ENCODE measurements around the gene NEDD8.

Gene NEDD8

DNA sequence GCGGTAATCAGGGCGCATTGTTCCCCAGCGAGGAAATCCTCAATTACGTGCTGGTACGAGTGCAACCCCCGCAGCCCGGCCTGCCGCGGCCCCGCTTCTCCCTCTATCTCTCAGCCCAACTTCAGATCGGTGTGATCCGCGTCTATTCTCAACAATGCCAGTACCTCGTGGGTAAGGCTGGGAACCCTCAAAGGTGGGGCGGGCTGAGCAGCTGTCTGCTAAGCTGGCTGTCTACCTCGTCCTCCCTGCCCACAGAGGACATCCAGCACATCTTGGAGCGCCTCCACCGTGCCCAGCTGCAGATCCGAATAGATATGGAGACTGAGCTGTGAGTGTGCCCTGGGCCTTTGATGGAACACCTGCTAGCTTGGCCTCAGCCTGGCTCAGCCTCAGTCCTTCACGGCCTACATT, 59.3 kb downstream of the NEDD8 start:
- peak overlapping the region; percentile 9 for H3K14ac ChIP-seq (ENCODE audit: low read length)
- H4K91ac ChIP-seq (ENCODE audit: low read depth, low read length, poor library complexity) = no peak overlapping the region
- no peaks in the 10 kb centered on the region for H3K9me3 ChIP-seq (replicated peaks in 1 of 2; ENCODE audit: control insufficient read depth in 2 of 2, insufficient read depth in 1 of 2, low read depth in 1 of 2, low read length in 2 of 2)
- peak overlapping the region; percentile 99 for H2AK5ac ChIP-seq (ENCODE audit: low read depth, low read length)
- peaks cover 9% of the 10 kb centered on the region for H3K79me1 ChIP-seq (ENCODE audit: low read depth, low read length)
- no CpG with 5 or more reads among the region's 20 CpGs for WGBS, 2 donors (ENCODE audit: extremely low coverage in 2 of 2, insufficient read length in 2 of 2, insufficient replicate concordance in 1 of 2)
- H2BK5ac ChIP-seq (ENCODE audit: low read length) = no peak overlapping the region
- H3K36me3 ChIP-seq (replicated peaks in 1 of 2; ENCODE audit: control insufficient read depth in 2 of 2, insufficient read depth in 2 of 2, low read length in 2 of 2) = peaks cover 7 to 26% of the 10 kb centered on the region in 2 donors
- H3K18ac ChIP-seq (ENCODE audit: low read length) = no peak overlapping the region
- no peak overlapping the region for H3K4ac ChIP-seq (ENCODE audit: low read length)
- H3K4me2 ChIP-seq (ENCODE audit: insufficient read depth, low read length, poor library complexity, severe bottlenecking) = peak overlapping the region; percentile 92
- H2BK15ac ChIP-seq (ENCODE audit: low read length) = peak overlapping the region; percentile 65
- H4K8ac ChIP-seq (ENCODE audit: low read depth, low read length) = no peak overlapping the region
- peak overlapping the region in 1 of 2 donors; percentile 91 for H3K4me3 ChIP-seq (ENCODE audit: low read length in 2 of 2)
- no peak overlapping the region for H2BK120ac ChIP-seq (ENCODE audit: low read depth, low read length)
- H3K27ac ChIP-seq (replicated peaks; ENCODE audit: low read length) = no peak overlapping the region
- peak overlapping the region; percentile 61 for H3K23ac ChIP-seq (ENCODE audit: low read depth, low read length, poor library complexity)
- no peak overlapping the region for H2AFZ ChIP-seq (ENCODE audit: low read length)
- DNase-seq (ENCODE audit: low spot score) = no peak
- H3K4me1 ChIP-seq (ENCODE audit: control insufficient read depth in 2 of 2, insufficient read depth in 1 of 2, low read depth in 1 of 2, low read length in 2 of 2) = peaks cover 0 to 8% of the 10 kb centered on the region in 2 donors
- no peaks in the 10 kb centered on the region for H3K27me3 ChIP-seq (ENCODE audit: control insufficient read depth in 3 of 3, insufficient read depth in 3 of 3, low read depth in 1 of 3, low read length in 3 of 3)
- H3K9ac ChIP-seq (ENCODE audit: low read depth, low read length, poor library complexity) = peak overlapping the region; percentile 64
- no peak overlapping the region for H2BK12ac ChIP-seq (ENCODE audit: low read length)

DNA sequence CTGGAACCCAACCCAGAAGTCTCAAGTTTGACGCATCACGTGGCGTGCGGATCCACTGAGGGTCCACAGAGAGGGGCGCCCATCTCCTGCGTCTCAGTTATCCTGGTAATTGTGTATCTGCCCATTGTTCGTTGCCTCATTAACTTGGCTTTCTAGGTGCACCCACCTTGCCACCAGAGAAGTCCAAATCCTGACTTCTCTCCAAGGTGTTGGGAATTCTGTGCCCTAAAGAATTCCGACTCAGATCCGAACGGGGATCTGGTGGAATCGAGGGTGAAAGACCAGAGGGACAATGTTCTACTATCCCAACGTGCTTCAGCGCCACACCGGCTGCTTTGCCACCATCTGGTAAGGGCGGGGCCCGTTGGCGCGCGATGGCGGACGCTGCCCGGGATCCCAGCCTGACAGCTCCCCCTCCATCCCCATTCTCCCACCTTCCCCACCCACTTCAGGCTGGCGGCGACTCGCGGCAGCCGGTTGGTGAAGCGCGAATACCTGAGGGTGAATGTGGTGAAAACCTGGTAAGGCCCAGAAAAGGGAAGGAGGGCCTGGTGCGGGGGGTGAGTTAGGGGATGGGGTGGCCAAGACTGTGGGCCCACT, 59.8 kb downstream of the NEDD8 start:
- H2BK15ac ChIP-seq (ENCODE audit: low read length) = peak overlapping the region; percentile 65
- peak overlapping the region; percentile 61 for H3K23ac ChIP-seq (ENCODE audit: low read depth, low read length, poor library complexity)
- no peaks in the 10 kb centered on the region for H3K27me3 ChIP-seq (ENCODE audit: control insufficient read depth in 3 of 3, insufficient read depth in 3 of 3, low read depth in 1 of 3, low read length in 3 of 3)
- H3K27ac ChIP-seq (replicated peaks; ENCODE audit: low read length) = peak overlapping the region; percentile 63
- peak overlapping the region; percentile 99 for H2AK5ac ChIP-seq (ENCODE audit: low read depth, low read length)
- H2BK120ac ChIP-seq (ENCODE audit: low read depth, low read length) = no peak overlapping the region
- H2BK5ac ChIP-seq (ENCODE audit: low read length) = no peak overlapping the region
- H3K9ac ChIP-seq (ENCODE audit: low read depth, low read length, poor library complexity) = peak overlapping the region; percentile 82
- peaks cover 0 to 8% of the 10 kb centered on the region in 2 donors for H3K4me1 ChIP-seq (ENCODE audit: control insufficient read depth in 2 of 2, insufficient read depth in 1 of 2, low read depth in 1 of 2, low read length in 2 of 2)
- H4K8ac ChIP-seq (ENCODE audit: low read depth, low read length) = no peak overlapping the region
- H3K18ac ChIP-seq (ENCODE audit: low read length) = peak overlapping the region; percentile 96
- no peak overlapping the region for H2AFZ ChIP-seq (ENCODE audit: low read length)
- H3K36me3 ChIP-seq (replicated peaks in 1 of 2; ENCODE audit: control insufficient read depth in 2 of 2, insufficient read depth in 2 of 2, low read length in 2 of 2) = peaks cover 5 to 23% of the 10 kb centered on the region in 2 donors
- H4K91ac ChIP-seq (ENCODE audit: low read depth, low read length, poor library complexity) = no peak overlapping the region
- H3K14ac ChIP-seq (ENCODE audit: low read length) = peak overlapping the region; percentile 85
- H2BK12ac ChIP-seq (ENCODE audit: low read length) = peak overlapping the region; percentile 24
- WGBS, 2 donors (ENCODE audit: extremely low coverage in 2 of 2, insufficient read length in 2 of 2, insufficient replicate concordance in 1 of 2) = no CpG with 5 or more reads among the region's 30 CpGs
- peak overlapping the region; percentile 1 to 91 for H3K4me3 ChIP-seq (ENCODE audit: low read length in 2 of 2)
- H3K4ac ChIP-seq (ENCODE audit: low read length) = no peak overlapping the region
- H3K4me2 ChIP-seq (ENCODE audit: insufficient read depth, low read length, poor library complexity, severe bottlenecking) = peak overlapping the region; percentile 92
- H3K9me3 ChIP-seq (replicated peaks in 1 of 2; ENCODE audit: control insufficient read depth in 2 of 2, insufficient read depth in 1 of 2, low read depth in 1 of 2, low read length in 2 of 2) = no peaks in the 10 kb centered on the region
- DNase-seq (ENCODE audit: low spot score) = no peak
- peaks cover 9% of the 10 kb centered on the region for H3K79me1 ChIP-seq (ENCODE audit: low read depth, low read length)

DNA sequence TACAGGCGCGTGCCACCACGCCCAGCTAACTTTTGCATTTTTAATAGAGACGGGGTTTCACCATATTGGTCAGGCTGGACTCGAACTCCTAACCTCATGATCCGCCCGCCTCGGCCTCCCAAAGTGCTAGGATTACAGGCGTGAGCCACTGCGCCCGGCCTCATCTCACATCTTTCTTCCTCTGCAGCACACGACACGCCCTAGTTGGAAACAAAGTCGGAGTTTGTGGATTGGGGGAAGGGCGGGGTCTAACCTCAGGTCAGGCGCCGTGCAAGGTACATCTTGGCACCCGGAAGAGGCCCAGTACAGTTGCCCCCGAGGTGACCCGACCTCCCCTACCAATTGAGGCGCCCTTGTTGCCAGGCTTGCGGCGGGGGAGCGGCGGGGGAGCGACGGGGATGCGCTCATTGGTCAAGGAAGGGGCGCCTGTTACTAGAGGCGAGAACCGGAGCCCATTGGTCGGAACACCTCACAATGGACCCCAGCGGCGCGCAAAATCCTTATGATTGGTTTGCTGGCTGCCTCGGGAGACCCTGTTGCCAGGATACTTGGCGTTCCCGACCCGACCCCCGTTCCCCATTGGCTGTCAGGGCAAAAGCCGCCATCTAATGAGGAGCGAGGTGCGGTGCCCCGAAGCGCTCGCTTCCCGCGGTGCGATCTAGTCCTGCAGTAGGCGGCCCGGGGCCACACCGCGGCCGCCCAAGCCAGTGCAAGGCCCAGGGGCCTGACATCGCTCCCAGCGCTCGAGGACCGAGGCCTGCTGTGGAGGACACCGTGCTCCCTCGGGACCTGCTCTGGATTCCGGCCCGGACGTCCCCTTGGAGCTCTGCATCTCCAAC, 60.5 kb downstream of the NEDD8 start, which contains the start of gene REC8:
Gene REC8 (plus strand): TSS at position 659 of the 839 bp plus-strand sequence. CDS start 473 bp downstream, outside the sequence.
- H3K27me3 ChIP-seq (ENCODE audit: control insufficient read depth in 3 of 3, insufficient read depth in 3 of 3, low read depth in 1 of 3, low read length in 3 of 3) = no peaks in the 10 kb centered on the region
- peaks cover 0 to 8% of the 10 kb centered on the region in 2 donors for H3K4me1 ChIP-seq (ENCODE audit: control insufficient read depth in 2 of 2, insufficient read depth in 1 of 2, low read depth in 1 of 2, low read length in 2 of 2)
- H2BK12ac ChIP-seq (ENCODE audit: low read length) = peak within 1 kb of the TSS; percentile 24
- peaks cover 6 to 18% of the 10 kb centered on the region in 2 donors for H3K36me3 ChIP-seq (replicated peaks in 1 of 2; ENCODE audit: control insufficient read depth in 2 of 2, insufficient read depth in 2 of 2, low read length in 2 of 2)
- H2BK120ac ChIP-seq (ENCODE audit: low read depth, low read length) = no peak within 1 kb of the TSS
- no peaks in the 10 kb centered on the region for H3K9me3 ChIP-seq (replicated peaks in 1 of 2; ENCODE audit: control insufficient read depth in 2 of 2, insufficient read depth in 1 of 2, low read depth in 1 of 2, low read length in 2 of 2)
- H4K91ac ChIP-seq (ENCODE audit: low read depth, low read length, poor library complexity) = no peak within 1 kb of the TSS
- peak within 1 kb of the TSS; percentile 92 for H3K4me2 ChIP-seq (ENCODE audit: insufficient read depth, low read length, poor library complexity, severe bottlenecking)
- WGBS, 2 donors (ENCODE audit: extremely low coverage in 2 of 2, insufficient read length in 2 of 2, insufficient replicate concordance in 1 of 2) = no CpG with 5 or more reads among the region's 63 CpGs
- H3K23ac ChIP-seq (ENCODE audit: low read depth, low read length, poor library complexity) = peak within 1 kb of the TSS; percentile 61
- H2AK5ac ChIP-seq (ENCODE audit: low read depth, low read length) = peak within 1 kb of the TSS; percentile 99
- no peak within 1 kb of the TSS for H2BK5ac ChIP-seq (ENCODE audit: low read length)
- peak within 1 kb of the TSS; percentile 65 for H3K27ac ChIP-seq (replicated peaks; ENCODE audit: low read length)
- H3K4me3 ChIP-seq (ENCODE audit: low read length in 2 of 2) = peak within 1 kb of the TSS; percentile 1 to 91
- peak within 1 kb of the TSS; percentile 96 for H3K18ac ChIP-seq (ENCODE audit: low read length)
- H4K8ac ChIP-seq (ENCODE audit: low read depth, low read length) = no peak within 1 kb of the TSS
- H3K4ac ChIP-seq (ENCODE audit: low read length) = no peak within 1 kb of the TSS
- peak; percentile 94 for DNase-seq (ENCODE audit: low spot score)
- H2BK15ac ChIP-seq (ENCODE audit: low read length) = peak within 1 kb of the TSS; percentile 65
- H2AFZ ChIP-seq (ENCODE audit: low read length) = no peak within 1 kb of the TSS
- peaks cover 9% of the 10 kb centered on the region for H3K79me1 ChIP-seq (ENCODE audit: low read depth, low read length)
- peak within 1 kb of the TSS; percentile 82 for H3K9ac ChIP-seq (ENCODE audit: low read depth, low read length, poor library complexity)
- H3K14ac ChIP-seq (ENCODE audit: low read length) = peak within 1 kb of the TSS; percentile 85
